Measurements from ENCODE around the gene ZNF749.

ZNF749 gene

GRCh38 chr19:57403737-57404563, 31.2 kb upstream of the ZNF749 start:
- TF ChIP-seq CTCF (IDR thresholded peaks at IDR 0.05): no peak
- Histone ChIP-seq H3K4me3 (no peak overlapping the region), H3K27me3 (no peaks in the 10 kb centered on the region), H3K4me1 (no peaks in the 10 kb centered on the region), H3K27ac (no peak overlapping the region), H3K9me3 (peaks cover 0 to 67% (median 48%) of the 10 kb centered on the region in 3 donors), H3K36me3 (peaks cover 23 to 53% (median 44%) of the 10 kb centered on the region in 3 donors)
- DNase-seq: no peak
- intact Hi-C loops (cut with DNase I; ENCODE audit: low total_unique reads): no loop called here

- no peak for TF ChIP-seq CTCF (IDR thresholded peaks at IDR 0.05)
- intact Hi-C loops (cut with DNase I; ENCODE audit: low total_unique reads): no loop called here
- Histone ChIP-seq H3K4me1 (peaks cover 0 to 8% (median 4%) of the 10 kb centered on the region in 4 donors), H3K4me3 (no peak overlapping the region), H3K36me3 (peaks cover 6 to 26% (median 18%) of the 10 kb centered on the region in 3 donors), H3K27me3 (no peaks in the 10 kb centered on the region), H3K9me3 (peaks cover 0 to 42% (median 27%) of the 10 kb centered on the region in 3 donors), H3K27ac (no peak overlapping the region)
- DNase-seq: no peak
Observed at GRCh38 chr19:57406516-57407123, 28.5 kb upstream of the ZNF749 start.

GRCh38 chr19:57410877-57411671, 24.1 kb upstream of the ZNF749 start, which contains the start of gene ZNF17:
TSS of gene ZNF17 (plus strand) at chr19:57411161. CDS start at chr19:57413616, 2,455 bp downstream.
- DNase-seq: peak; percentile 96
- Histone ChIP-seq H3K27me3 (no peaks in the 10 kb centered on the region), H3K9me3 (peaks cover under 1 to 45% (median 11%) of the 10 kb centered on the region in 3 donors), H3K36me3 (peaks cover 37 to 38% (median 37%) of the 10 kb centered on the region in 3 donors), H3K4me1 (peaks cover 0 to 19% (median 12%) of the 10 kb centered on the region in 4 donors), H3K27ac (peak within 1 kb of the TSS; percentile 73 to 80), H3K4me3 (peak within 1 kb of the TSS; percentile 79 to 97)
- TF ChIP-seq CTCF (IDR thresholded peaks at IDR 0.05): no peak
- intact Hi-C loops (cut with DNase I; ENCODE audit: low total_unique reads): loop anchor here (5.0 kb wide), 1 partner anchor 76 kb away; the partner anchor contains the start of gene ZNF419

- Histone ChIP-seq H3K4me3 (no peak overlapping the region), H3K4me1 (no peaks in the 10 kb centered on the region), H3K27ac (no peak overlapping the region), H3K27me3 (no peaks in the 10 kb centered on the region), H3K36me3 (peaks cover 86 to 99% (median 96%) of the 10 kb centered on the region in 3 donors), H3K9me3 (peaks cover 10 to 95% (median 72%) of the 10 kb centered on the region in 3 donors)
- intact Hi-C loops (cut with DNase I; ENCODE audit: low total_unique reads): no loop called here
- TF ChIP-seq CTCF (IDR thresholded peaks at IDR 0.05): no peak
- DNase-seq: no peak
Observed at GRCh38 chr19:57419439-57419838, 15.7 kb upstream of the ZNF749 start.

- Histone ChIP-seq H3K27me3 (no peaks in the 10 kb centered on the region), H3K4me3 (no peak overlapping the region), H3K9me3 (peaks cover 12 to 98% (median 85%) of the 10 kb centered on the region in 3 donors), H3K36me3 (peaks cover 70 to 91% (median 83%) of the 10 kb centered on the region in 3 donors), H3K4me1 (no peaks in the 10 kb centered on the region), H3K27ac (no peak overlapping the region)
- no peak for DNase-seq
- TF ChIP-seq CTCF (IDR thresholded peaks at IDR 0.05): no peak
- intact Hi-C loops (cut with DNase I; ENCODE audit: low total_unique reads): loop anchor here (10.0 kb wide), 1 partner anchor 316 kb away; no protein-coding TSS in a partner anchor
Observed at GRCh38 chr19:57421037-57421436, 14.1 kb upstream of the ZNF749 start.

Measured in tibial artery (tissue), 4 donors.